Neural crest cell (in vitro differentiated cells): Measurements from ENCODE around the gene ZBTB18. TPM values are rescaled to one million over a fixed set of nuclear protein-coding genes. Genes with fewer than 3 reads are reported as not detected.

Experiments used
- DNase-seq: peaks from one replicate; pipeline ENCODE4 v3.0.0; 2021; ENCODE audit warnings: low read depth, mixed read lengths, low spot score
- H3K27ac Mint-ChIP-seq: one replicate; pipeline ENCODE4 v1.8.0; 2021; ENCODE audit warnings: mild to moderate bottlenecking, mixed read lengths; ENCODE audit not compliant: unreplicated experiment
- H3K27me3 Mint-ChIP-seq: 2 replicates; pipeline ENCODE4 v1.8.0; 2021; ENCODE audit warnings: low read depth, mild to moderate bottlenecking, mixed read lengths
- H3K36me3 Mint-ChIP-seq: 2 replicates; pipeline ENCODE4 v1.8.0; 2021; ENCODE audit warnings: low read depth, mild to moderate bottlenecking, mixed read lengths
- H3K4me1 Mint-ChIP-seq: 2 replicates; pipeline ENCODE4 v1.8.0; 2021; ENCODE audit warnings: mixed read lengths
- H3K4me3 Mint-ChIP-seq: one replicate; pipeline ENCODE4 v1.8.0; 2021; ENCODE audit warnings: mild to moderate bottlenecking, mixed read lengths
- H3K9me3 Mint-ChIP-seq: 2 replicates; pipeline ENCODE4 v1.8.0; 2021; ENCODE audit warnings: mixed read lengths
- CTCF ChIP-seq: fragments of 200-600 bp; sonication (generic); conservative IDR thresholded peaks from 2 replicates; pipeline ENCODE4 v1.5.0; 2021; ENCODE audit warnings: antibody characterized with exemption, mild to moderate bottlenecking
- total RNA-seq: library from RNA; stranded (reverse); gene quantifications from 2 replicates; pipeline ENCODE4 v1.2.1, GENCODE V29; 2021

The ZBTB18 gene
- total RNA-seq, 1 donor from 2014 or later, result 29.3 TPM

- DNase-seq, result no peak
- H3K27ac Mint-ChIP-seq, result no peak overlapping the region
- no peak for TF ChIP-seq CTCF
- H3K27me3 Mint-ChIP-seq, result peaks cover 2% of the 10 kb centered on the region
- no peak overlapping the region for H3K4me3 Mint-ChIP-seq
- H3K4me1 Mint-ChIP-seq, result peaks cover 35% of the 10 kb centered on the region
- H3K36me3 Mint-ChIP-seq, result no peaks in the 10 kb centered on the region
- no peaks in the 10 kb centered on the region for H3K9me3 Mint-ChIP-seq
These were observed 17.5 kb downstream of the ZBTB18 start for GRCh38 chr1:244068567-244068966.

GRCh38 chr1:244069326-244069898 lies 18.3 kb downstream of the ZBTB18 start:
- Mint-ChIP-seq H3K36me3 (no peaks in the 10 kb centered on the region), H3K4me3 (no peak overlapping the region), H3K27me3 (peaks cover 7% of the 10 kb centered on the region), H3K9me3 (no peaks in the 10 kb centered on the region), H3K4me1 (peaks cover 35% of the 10 kb centered on the region), H3K27ac (no peak overlapping the region)
- no peak for TF ChIP-seq CTCF
- DNase-seq, result no peak

- TF ChIP-seq CTCF, result no peak
- Mint-ChIP-seq H3K27me3 (peaks cover 17% of the 10 kb centered on the region), H3K36me3 (no peaks in the 10 kb centered on the region), H3K9me3 (no peaks in the 10 kb centered on the region), H3K4me1 (peaks cover 15% of the 10 kb centered on the region), H3K27ac (no peak overlapping the region), H3K4me3 (no peak overlapping the region)
- DNase-seq, result no peak
These were observed 23.6 kb downstream of the ZBTB18 start for GRCh38 chr1:244074559-244075171.

GRCh38 chr1:244075247-244075722 lies 24.2 kb downstream of the ZBTB18 start:
- TF ChIP-seq CTCF, result no peak
- Mint-ChIP-seq H3K27ac (no peak overlapping the region), H3K9me3 (no peaks in the 10 kb centered on the region), H3K27me3 (peaks cover 17% of the 10 kb centered on the region), H3K36me3 (no peaks in the 10 kb centered on the region), H3K4me3 (no peak overlapping the region), H3K4me1 (peaks cover 15% of the 10 kb centered on the region)
- DNase-seq, result no peak

GRCh38 chr1:244076740-244077139 lies 25.7 kb downstream of the ZBTB18 start:
- no peak for DNase-seq
- Mint-ChIP-seq H3K4me3 (no peak overlapping the region), H3K27me3 (peaks cover 17% of the 10 kb centered on the region), H3K36me3 (no peaks in the 10 kb centered on the region), H3K9me3 (no peaks in the 10 kb centered on the region), H3K4me1 (peaks cover 15% of the 10 kb centered on the region), H3K27ac (no peak overlapping the region)
- no peak for TF ChIP-seq CTCF
